ENCODE results near the gene LAMA2.

LAMA2 gene

GRCh38 chr6:128899341-128900050, 16.6 kb downstream of the LAMA2 start:
- no peak overlapping the region for H3K4me3 ChIP-seq (ENCODE audit: low read depth, low read length)
- TF ChIP-seq, protein P1, sequence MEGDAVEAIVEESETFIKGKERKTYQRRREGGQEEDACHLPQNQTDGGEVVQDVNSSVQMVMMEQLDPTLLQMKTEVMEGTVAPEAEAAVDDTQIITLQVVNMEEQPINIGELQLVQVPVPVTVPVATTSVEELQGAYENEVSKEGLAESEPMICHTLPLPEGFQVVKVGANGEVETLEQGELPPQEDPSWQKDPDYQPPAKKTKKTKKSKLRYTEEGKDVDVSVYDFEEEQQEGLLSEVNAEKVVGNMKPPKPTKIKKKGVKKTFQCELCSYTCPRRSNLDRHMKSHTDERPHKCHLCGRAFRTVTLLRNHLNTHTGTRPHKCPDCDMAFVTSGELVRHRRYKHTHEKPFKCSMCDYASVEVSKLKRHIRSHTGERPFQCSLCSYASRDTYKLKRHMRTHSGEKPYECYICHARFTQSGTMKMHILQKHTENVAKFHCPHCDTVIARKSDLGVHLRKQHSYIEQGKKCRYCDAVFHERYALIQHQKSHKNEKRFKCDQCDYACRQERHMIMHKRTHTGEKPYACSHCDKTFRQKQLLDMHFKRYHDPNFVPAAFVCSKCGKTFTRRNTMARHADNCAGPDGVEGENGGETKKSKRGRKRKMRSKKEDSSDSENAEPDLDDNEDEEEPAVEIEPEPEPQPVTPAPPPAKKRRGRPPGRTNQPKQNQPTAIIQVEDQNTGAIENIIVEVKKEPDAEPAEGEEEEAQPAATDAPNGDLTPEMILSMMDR (IDR thresholded peaks at IDR 0.05; ENCODE audit: low read depth, low read length) = no peak

DNA sequence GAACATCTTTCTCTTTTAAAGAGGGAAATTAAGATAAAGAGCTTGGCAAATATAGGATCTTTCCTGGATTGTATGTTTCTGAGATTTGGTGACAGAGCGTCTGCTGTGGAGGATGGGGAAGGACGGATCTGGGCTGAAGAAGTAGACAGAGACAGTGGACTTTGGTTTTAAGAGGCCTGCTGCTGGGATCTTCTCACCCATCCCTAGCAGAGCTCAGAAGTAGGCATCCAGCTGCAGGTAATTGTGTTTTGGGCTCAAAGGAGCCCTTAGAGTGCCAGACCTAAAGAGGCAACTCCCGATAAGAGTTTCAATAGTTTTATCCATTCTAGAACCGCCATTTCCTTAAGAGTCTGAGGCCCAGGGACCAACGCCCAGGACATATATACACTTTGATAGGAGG, 20.8 kb downstream of the LAMA2 start:
- TF ChIP-seq, protein P1 (IDR thresholded peaks at IDR 0.05; ENCODE audit: low read depth, low read length) = no peak
- no peak overlapping the region for H3K4me3 ChIP-seq (ENCODE audit: low read depth, low read length)

DNA sequence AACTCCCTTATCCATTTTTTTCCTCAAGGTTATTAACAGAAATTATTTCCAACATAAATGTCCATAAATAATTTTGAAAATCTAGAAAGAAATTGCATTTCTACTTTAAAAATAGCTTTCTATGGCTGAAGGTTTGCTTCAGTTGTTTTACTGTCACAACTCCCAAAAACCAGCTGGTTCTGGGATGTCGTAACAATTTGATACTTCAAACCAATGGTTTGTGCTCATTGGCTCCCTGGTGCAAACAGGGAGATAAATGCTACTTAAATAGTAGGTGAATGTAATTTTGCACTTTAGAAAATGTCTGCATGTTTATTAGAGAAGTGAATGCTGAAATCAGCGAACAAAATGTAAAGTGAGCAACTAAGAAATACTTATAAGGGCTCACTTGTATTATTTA, 31.1 kb downstream of the LAMA2 start:
- TF ChIP-seq, protein P1 (IDR thresholded peaks at IDR 0.05; ENCODE audit: low read depth, low read length) = no peak
- no peak overlapping the region for H3K4me3 ChIP-seq (ENCODE audit: low read depth, low read length)

GRCh38 chr6:128918886-128919285, 35.9 kb downstream of the LAMA2 start:
- H3K4me3 ChIP-seq (ENCODE audit: low read depth, low read length) = no peak overlapping the region
- TF ChIP-seq, protein P1 (IDR thresholded peaks at IDR 0.05; ENCODE audit: low read depth, low read length) = no peak

GRCh38 chr6:128919412-128920180, 36.7 kb downstream of the LAMA2 start:
- TF ChIP-seq, protein P1 (IDR thresholded peaks at IDR 0.05; ENCODE audit: low read depth, low read length) = no peak
- H3K4me3 ChIP-seq (ENCODE audit: low read depth, low read length) = no peak overlapping the region

DNA sequence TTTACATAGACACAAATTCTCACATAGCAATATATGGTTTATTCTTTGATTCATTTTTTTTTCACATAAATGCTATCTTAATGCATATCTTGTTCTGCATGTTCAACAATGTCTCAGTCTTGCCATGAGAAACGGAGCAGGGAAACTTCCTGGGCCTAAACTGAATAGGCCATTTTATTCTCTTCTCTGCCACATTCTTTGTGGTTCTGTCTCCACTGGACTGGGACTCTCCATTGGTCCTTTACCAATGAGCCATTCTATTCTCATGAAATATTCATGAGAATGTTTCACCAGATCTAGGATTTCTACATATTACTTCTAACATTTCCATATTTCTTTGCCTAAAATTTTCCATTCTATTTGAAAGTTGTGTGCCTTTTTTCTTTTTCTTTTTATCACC, 42.8 kb downstream of the LAMA2 start:
- H3K4me3 ChIP-seq (ENCODE audit: low read depth, low read length) = no peak overlapping the region
- TF ChIP-seq, protein P1 (IDR thresholded peaks at IDR 0.05; ENCODE audit: low read depth, low read length) = no peak

GRCh38 chr6:128929869-128930268, 46.9 kb downstream of the LAMA2 start:
- TF ChIP-seq, protein P1 (IDR thresholded peaks at IDR 0.05; ENCODE audit: low read depth, low read length) = no peak

More at GRCh38 chr6:128929869-128930268, 46.9 kb downstream of the LAMA2 start:
- no peak overlapping the region for H3K4me3 ChIP-seq (ENCODE audit: low read depth, low read length)
